Left lung (tissue), 10 donors: Measurements from ENCODE around the gene RTKN2. TPM values are rescaled to one million over a fixed set of nuclear protein-coding genes. Genes with fewer than 3 reads are reported as not detected.
A peak's percentile ranks its signal among the peaks of the same experiment; 100 is the strongest.

Source experiments
- ATAC-seq: fragments of 200-7000 bp; cut with Tn5 transposase; one replicate; pipeline ENCODE4 v1.9.1; 2020; ENCODE audit warnings: moderate library complexity
- DNase-seq, 4 donors: peaks; one replicate each; pipeline ENCODE4 v3.0.0-alpha.2; 2013 to 2020
- H3K27ac ChIP-seq, 2 donors: fragments of 200-600 bp; sonication (generic) in 1 of 2; one replicate each; pipeline versions ENCODE4 v1.5.0 to v1.8.0; 2020 to 2021
- H3K27me3 ChIP-seq, 2 donors: fragments of 200-600 bp; sonication (generic) in 1 of 2; one replicate each; pipeline versions ENCODE4 v1.5.0 to v1.8.0; 2020 to 2021
- H3K36me3 ChIP-seq, 2 donors: fragments of 200-600 bp; sonication (generic) in 1 of 2; one replicate each; pipeline versions ENCODE4 v1.5.0 to v1.8.0; 2020 to 2021
- H3K4me1 ChIP-seq, 2 donors: fragments of 200-600 bp; one replicate each; pipeline ENCODE4 v1.8.0; 2021
- H3K4me3 ChIP-seq, 2 donors: fragments of 200-600 bp; sonication (generic) in 1 of 2; one replicate each; pipeline versions ENCODE4 v1.5.0 to v1.8.0; 2020 to 2021; ENCODE audit warnings: mild to moderate bottlenecking in 1 of 2
- H3K9me3 ChIP-seq, 2 donors: fragments of 200-600 bp; sonication (generic) in 1 of 2; one replicate each; pipeline versions ENCODE4 v1.5.0 to v1.8.0; 2020 to 2021
- intact Hi-C, 2 donors: fragments of 100-400 bp; cut with DNase I; formaldehyde crosslinking; loops; one replicate each; pipeline versions ENCODE4 v1.11.2 to v1.14.2; 2022
- polyA plus RNA-seq, 6 donors: library from polyadenylated mRNA; unstranded; fragments of 120-200 nt; gene quantifications; one replicate each; pipeline ENCODE4 v1.2.1, GENCODE V29; 2013; ENCODE audit not compliant: insufficient read length in 6 of 6
- total RNA-seq, 2 donors: library from RNA; stranded (reverse); fragmentation: NEBNext Ultra II Directional; extraction: Animal tissue kit (Norgen Biotek cat#: 25700); gene quantifications; one replicate each; pipeline ENCODE4 v1.2.1, GENCODE V29; 2021
- TF ChIP-seq, protein P1 (sequence below), 2 donors: fragments of 200-600 bp; sonication (generic) in 1 of 2; IDR thresholded peaks; one replicate each; pipeline versions ENCODE4 v1.5.0 to v1.8.0; 2021; ENCODE audit warnings: antibody characterized with exemption in 2 of 2
- donor health status: DM: no; HTN: yes; CAD: no.
- donor health status: DM: no; HTN: no; CAD: no.

The RTKN2 gene
- total and polyA plus RNA-seq, 8 donors, result 5.7 to 17.1 (median 11.2) TPM

DNA sequence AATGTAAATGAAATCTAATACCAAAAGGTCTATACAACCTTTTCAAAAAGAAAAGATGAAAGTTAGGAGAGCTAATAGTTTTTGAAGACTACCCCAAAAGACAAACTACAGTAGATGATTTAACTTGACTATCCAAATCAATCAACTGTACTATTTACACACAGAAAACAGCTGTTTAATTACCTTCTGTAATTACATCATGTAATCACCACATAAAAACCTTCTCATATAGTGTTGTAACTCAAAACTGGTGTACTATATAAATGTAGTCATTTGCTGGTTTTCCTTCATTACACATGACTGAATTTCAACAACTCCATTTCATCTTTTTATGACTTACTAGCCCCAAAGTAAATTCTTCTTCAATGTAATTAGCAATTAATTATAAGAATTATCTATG is 4.5 kb downstream of the RTKN2 start:
- H3K27ac ChIP-seq, result no peak overlapping the region
- no peak for DNase-seq
- H3K4me3 ChIP-seq, result no peak overlapping the region

DNA sequence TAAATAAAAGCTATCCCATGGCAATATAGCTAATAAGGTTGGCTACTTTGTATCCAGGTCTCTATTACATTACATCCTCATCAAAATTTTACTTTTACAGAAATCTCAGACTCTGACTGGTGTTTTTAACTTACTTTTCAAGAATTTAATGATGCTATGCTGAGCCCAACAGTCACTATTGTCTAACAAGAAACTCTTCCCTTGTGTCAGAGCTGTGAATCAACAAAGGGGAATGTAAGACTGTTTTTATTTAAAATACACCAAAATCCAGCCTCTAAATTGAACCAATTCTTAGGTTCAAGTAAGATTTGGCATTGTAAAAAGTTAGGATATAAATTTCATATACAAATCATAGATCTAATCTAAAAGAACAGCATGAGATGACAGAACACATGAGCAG is 7.0 kb downstream of the RTKN2 start:
- H3K36me3 ChIP-seq, result no peaks in the 10 kb centered on the region
- H3K9me3 ChIP-seq, result no peaks in the 10 kb centered on the region
- H3K27ac ChIP-seq, result no peak overlapping the region
- no peak overlapping the region for H3K4me3 ChIP-seq
- no peaks in the 10 kb centered on the region for H3K4me1 ChIP-seq
- TF ChIP-seq, protein P1, sequence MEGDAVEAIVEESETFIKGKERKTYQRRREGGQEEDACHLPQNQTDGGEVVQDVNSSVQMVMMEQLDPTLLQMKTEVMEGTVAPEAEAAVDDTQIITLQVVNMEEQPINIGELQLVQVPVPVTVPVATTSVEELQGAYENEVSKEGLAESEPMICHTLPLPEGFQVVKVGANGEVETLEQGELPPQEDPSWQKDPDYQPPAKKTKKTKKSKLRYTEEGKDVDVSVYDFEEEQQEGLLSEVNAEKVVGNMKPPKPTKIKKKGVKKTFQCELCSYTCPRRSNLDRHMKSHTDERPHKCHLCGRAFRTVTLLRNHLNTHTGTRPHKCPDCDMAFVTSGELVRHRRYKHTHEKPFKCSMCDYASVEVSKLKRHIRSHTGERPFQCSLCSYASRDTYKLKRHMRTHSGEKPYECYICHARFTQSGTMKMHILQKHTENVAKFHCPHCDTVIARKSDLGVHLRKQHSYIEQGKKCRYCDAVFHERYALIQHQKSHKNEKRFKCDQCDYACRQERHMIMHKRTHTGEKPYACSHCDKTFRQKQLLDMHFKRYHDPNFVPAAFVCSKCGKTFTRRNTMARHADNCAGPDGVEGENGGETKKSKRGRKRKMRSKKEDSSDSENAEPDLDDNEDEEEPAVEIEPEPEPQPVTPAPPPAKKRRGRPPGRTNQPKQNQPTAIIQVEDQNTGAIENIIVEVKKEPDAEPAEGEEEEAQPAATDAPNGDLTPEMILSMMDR (IDR thresholded peaks at IDR 0.05), result no peak
- DNase-seq (no peak), ATAC-seq (no peak)
- H3K27me3 ChIP-seq, result no peaks in the 10 kb centered on the region
- intact Hi-C loops, result no loop called here

More for the DNA sequence above, 4.5 kb downstream of the RTKN2 start:
- H3K4me1 ChIP-seq, result peaks cover 0 to 10% of the 10 kb centered on the region in 2 donors
- intact Hi-C loops, result no loop called here
- TF ChIP-seq, protein P1 (IDR thresholded peaks at IDR 0.05), result no peak
- H3K27me3 ChIP-seq, result peaks cover 0 to 24% of the 10 kb centered on the region in 2 donors
- no peaks in the 10 kb centered on the region for H3K9me3 ChIP-seq
- no peaks in the 10 kb centered on the region for H3K36me3 ChIP-seq
- no peak for ATAC-seq

- intact Hi-C loops, result no loop called here
- Histone ChIP-seq H3K36me3 (no peaks in the 10 kb centered on the region), H3K4me3 (no peak overlapping the region), H3K4me1 (no peaks in the 10 kb centered on the region), H3K27ac (no peak overlapping the region), H3K27me3 (no peaks in the 10 kb centered on the region), H3K9me3 (no peaks in the 10 kb centered on the region)
- ATAC-seq (no peak), DNase-seq (no peak)
- TF ChIP-seq, protein P1 (IDR thresholded peaks at IDR 0.05), result no peak
Observed at GRCh38 chr10:62259998-62260397, 8.6 kb downstream of the RTKN2 start.

DNA sequence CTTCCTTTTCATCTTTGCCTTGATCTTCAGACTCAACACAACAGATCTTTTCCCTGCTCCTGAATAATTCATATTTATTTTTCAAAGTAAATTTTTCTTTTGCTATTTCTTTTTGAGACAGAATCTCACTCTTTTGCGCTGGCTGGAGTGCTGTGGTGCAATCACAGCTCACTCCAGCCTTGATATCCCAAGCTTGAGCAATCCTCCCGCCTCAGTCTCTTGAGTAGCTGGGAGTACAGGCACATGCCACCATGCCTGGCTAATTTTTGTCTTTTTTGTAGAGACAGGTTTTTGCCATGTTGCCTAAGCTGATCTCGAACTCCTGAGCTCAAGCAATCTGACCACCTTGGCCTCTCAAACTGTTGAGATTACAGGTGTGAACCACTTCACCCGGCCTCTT is 9.2 kb downstream of the RTKN2 start:
- ATAC-seq (peak; percentile 51), DNase-seq (no peak)
- H3K27me3 ChIP-seq, result no peaks in the 10 kb centered on the region
- TF ChIP-seq, protein P1 (IDR thresholded peaks at IDR 0.05), result no peak
- H3K4me1 ChIP-seq, result no peaks in the 10 kb centered on the region
- no peaks in the 10 kb centered on the region for H3K9me3 ChIP-seq
- intact Hi-C loops, result no loop called here
- H3K27ac ChIP-seq, result no peak overlapping the region
- H3K4me3 ChIP-seq, result no peak overlapping the region
- no peaks in the 10 kb centered on the region for H3K36me3 ChIP-seq

DNA sequence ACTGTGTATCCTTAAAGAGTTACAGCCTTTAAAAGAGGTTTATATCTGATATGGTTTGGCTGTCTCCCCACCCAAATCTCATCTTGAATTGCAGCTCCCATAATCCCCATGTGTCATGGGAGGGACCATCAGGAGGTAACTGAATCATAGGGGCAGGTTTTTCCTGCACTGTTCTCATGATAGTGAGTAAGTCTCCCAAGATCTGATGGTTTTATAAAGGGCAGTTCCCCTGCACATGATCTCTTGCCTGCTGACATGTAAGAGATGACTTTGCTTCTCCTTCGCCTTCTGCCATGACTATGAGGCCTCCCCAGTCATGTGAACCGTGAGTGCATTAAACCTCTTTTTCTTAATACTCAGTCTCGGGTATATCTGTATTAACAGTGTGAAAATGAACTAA is 9.7 kb downstream of the RTKN2 start:
- TF ChIP-seq, protein P1 (IDR thresholded peaks at IDR 0.05), result no peak
- H3K4me1 ChIP-seq, result no peaks in the 10 kb centered on the region
- no peaks in the 10 kb centered on the region for H3K27me3 ChIP-seq
- H3K4me3 ChIP-seq, result no peak overlapping the region
- no peak overlapping the region for H3K27ac ChIP-seq
- no peaks in the 10 kb centered on the region for H3K36me3 ChIP-seq
- ATAC-seq, result peak; percentile 20
- intact Hi-C loops, result no loop called here
- DNase-seq, result no peak
- no peaks in the 10 kb centered on the region for H3K9me3 ChIP-seq
